PC-9 (cell line): Measurements from ENCODE around the gene LGALS7B. TPM values are rescaled to one million over a fixed set of nuclear protein-coding genes. Genes with fewer than 3 reads are reported as not detected.

Experiments used
- BruUV-seq: library from RNA; stranded (reverse); fragments of 400-500 nt; replicated peaks from 2 replicates; lab custom pipeline; 2021; lab: Mats Ljungman, UMichigan
- CTCF ChIA-PET: fragments of 300-600 bp; sonication (Branson Sonifier 250); formaldehyde crosslinking; loops from one replicate; lab custom pipeline; 2022; ENCODE audit warnings: antibody characterized with exemption; lab: Charles Lee
- POLR2A ChIA-PET: fragments of 300-600 bp; sonication (Branson Sonifier 250); formaldehyde crosslinking; loops from one replicate; lab custom pipeline; 2022; ENCODE audit warnings: antibody characterized with exemption; ENCODE audit not compliant: unreplicated experiment; lab: Charles Lee
- DNase-seq, 2 experiments: peaks; one replicate each; pipeline versions ENCODE4 v3.0.0 to v3.0.0-alpha.2; 2015 to 2022; ENCODE audit warnings: mixed read lengths in 1 of 2
- H2AFZ ChIP-seq: fragments of 200-600 bp; sonication (generic); 2 replicates; pipeline ENCODE4 v1.8.1; 2017; ENCODE audit warnings: antibody characterized with exemption
- H3F3A ChIP-seq: fragments of 200-600 bp; sonication (generic); 2 replicates; pipeline ENCODE4 v1.8.1; 2017; ENCODE audit warnings: antibody characterized with exemption, mild to moderate bottlenecking, low read depth; ENCODE audit not compliant: insufficient read depth
- H3K27ac ChIP-seq: fragments of 200-600 bp; sonication (generic); 2 replicates; pipeline ENCODE4 v1.6.1; 2016; ENCODE audit warnings: mixed run types
- H3K27me3 ChIP-seq: fragments of 200-600 bp; sonication (generic); 2 replicates; pipeline ENCODE4 v1.6.1; 2016; ENCODE audit warnings: low read depth, mixed run types; ENCODE audit not compliant: insufficient read depth
- H3K36me3 ChIP-seq: fragments of 200-600 bp; sonication (generic); 2 replicates; pipeline ENCODE4 v1.6.1; 2016; ENCODE audit warnings: low read depth, mixed run types
- H3K4me1 ChIP-seq: fragments of 200-600 bp; sonication (generic); replicated peaks from 2 replicates; pipeline ENCODE4 v1.6.1; 2016; ENCODE audit warnings: mixed run types; ENCODE audit not compliant: insufficient read depth
- H3K4me2 ChIP-seq: fragments of 200-600 bp; sonication (generic); 2 replicates; pipeline ENCODE4 v1.6.1; 2017; ENCODE audit warnings: mixed run types
- H3K4me3 ChIP-seq: fragments of 200-600 bp; sonication (generic); 2 replicates; pipeline ENCODE4 v1.6.1; 2016; ENCODE audit warnings: mixed run types
- H3K79me2 ChIP-seq: fragments of 200-600 bp; sonication (generic); 2 replicates; pipeline ENCODE4 v1.6.1; 2017; ENCODE audit warnings: low read depth, mixed run types
- H3K9me2 ChIP-seq: fragments of 200-600 bp; sonication (generic); 2 replicates; pipeline ENCODE4 v1.8.1; 2017; ENCODE audit warnings: mild to moderate bottlenecking; ENCODE audit not compliant: insufficient read depth
- H3K9me3 ChIP-seq: fragments of 200-600 bp; sonication (generic); 2 replicates; pipeline ENCODE4 v1.8.1; 2016; ENCODE audit warnings: low read depth; ENCODE audit not compliant: insufficient read depth
- H4K20me1 ChIP-seq: fragments of 200-600 bp; sonication (generic); 2 replicates; pipeline ENCODE4 v1.8.1; 2017; ENCODE audit not compliant: insufficient read depth
- EZH2 ChIP-seq: fragments of 200-600 bp; sonication (generic); IDR thresholded peaks from 2 replicates; pipeline ENCODE4 v1.8.0; 2017; ENCODE audit warnings: antibody characterized with exemption, low read depth
- intact Hi-C: fragments of 100-400 bp; cut with micrococcal nuclease; formaldehyde crosslinking; loops from one replicate; pipeline ENCODE4 v1.10.0; 2022; ENCODE audit not compliant: unreplicated experiment
- total RNA-seq: library from RNA; stranded (reverse); gene quantifications from 2 replicates; pipeline ENCODE4 v1.2.3, GENCODE V29; 2021
- TF ChIP-seq, protein P1 (sequence below): fragments of 200-600 bp; sonication (generic); conservative IDR thresholded peaks from 2 replicates; pipeline ENCODE4 v1.6.1; 2017; ENCODE audit warnings: mixed run types, antibody characterized with exemption, mild to moderate bottlenecking, moderate library complexity

LGALS7B gene
- total RNA-seq, 1 experiment from 2014 or later, result not detected

DNA sequence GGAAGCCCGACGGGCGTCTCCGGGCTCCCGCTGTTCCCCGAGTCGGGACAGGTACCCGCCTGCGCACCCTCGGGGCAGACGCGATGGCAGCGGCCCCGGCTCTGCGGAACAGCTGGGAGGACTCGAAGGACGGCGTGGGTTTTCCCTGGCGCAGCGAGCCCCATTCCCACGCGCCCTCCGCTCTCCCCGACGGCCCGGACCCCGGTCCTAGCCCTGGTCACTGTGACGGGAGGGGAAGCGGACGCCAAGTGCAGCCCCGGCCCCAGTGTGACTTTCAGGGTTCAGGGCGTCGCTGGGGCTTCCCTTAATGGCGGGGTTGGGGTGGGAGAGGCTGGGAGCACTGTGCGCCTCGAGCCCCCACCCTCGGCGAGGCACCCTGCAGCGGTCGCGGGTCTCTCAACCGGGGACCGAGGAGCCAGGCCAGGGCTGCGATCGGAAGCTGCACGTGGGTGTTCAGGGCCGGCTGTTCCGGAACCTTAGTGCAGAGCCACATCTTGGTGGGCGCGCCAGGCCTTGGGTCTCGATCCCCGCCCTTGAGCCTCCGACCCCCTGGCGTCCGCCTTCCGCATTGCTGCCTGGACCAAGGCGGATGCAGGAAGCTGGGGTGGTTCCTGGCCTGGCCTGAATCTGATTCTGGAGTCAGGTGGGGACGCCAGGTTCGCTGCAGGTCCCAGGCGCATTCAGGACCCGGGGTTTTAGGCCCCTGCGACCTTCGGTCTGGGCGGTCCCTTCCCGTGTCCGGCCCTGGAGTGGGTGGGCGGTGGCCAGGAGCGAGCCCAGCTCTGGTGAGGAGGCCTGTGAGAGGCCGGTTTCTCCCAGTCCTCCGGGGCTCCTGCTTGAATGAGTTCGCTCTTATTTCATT is 3.5 kb downstream of the LGALS7B start:
- TSS peak; percentile 86 for BruUV-seq
- Histone ChIP-seq H3F3A (no peaks in the 10 kb centered on the region; the same call in none of the 2 replicates), H3K4me3 (no peak overlapping the region), H3K4me1 (peaks cover 12% of the 10 kb centered on the region; the same call in 1 of the 2 replicates), H3K79me2 (no peaks in the 10 kb centered on the region), H3K27ac (peak overlapping the region; percentile 38; the same call in 1 of the 2 replicates), H3K4me2 (peak overlapping the region; percentile 40; the same call in 1 of the 2 replicates), H3K27me3 (no peaks in the 10 kb centered on the region), H4K20me1 (no peaks in the 10 kb centered on the region), H3K9me2 (no peaks in the 10 kb centered on the region), H2AFZ (no peak overlapping the region), H3K9me3 (no peaks in the 10 kb centered on the region), H3K36me3 (no peaks in the 10 kb centered on the region)
- POLR2A ChIA-PET, result interaction anchor here (0.8 kb wide), 1 partner anchor 39 kb away, joined by 7 read pairs; the partner anchor contains the start of gene ECH1
- DNase-seq, result no peak
- TF ChIP-seq, protein P1, sequence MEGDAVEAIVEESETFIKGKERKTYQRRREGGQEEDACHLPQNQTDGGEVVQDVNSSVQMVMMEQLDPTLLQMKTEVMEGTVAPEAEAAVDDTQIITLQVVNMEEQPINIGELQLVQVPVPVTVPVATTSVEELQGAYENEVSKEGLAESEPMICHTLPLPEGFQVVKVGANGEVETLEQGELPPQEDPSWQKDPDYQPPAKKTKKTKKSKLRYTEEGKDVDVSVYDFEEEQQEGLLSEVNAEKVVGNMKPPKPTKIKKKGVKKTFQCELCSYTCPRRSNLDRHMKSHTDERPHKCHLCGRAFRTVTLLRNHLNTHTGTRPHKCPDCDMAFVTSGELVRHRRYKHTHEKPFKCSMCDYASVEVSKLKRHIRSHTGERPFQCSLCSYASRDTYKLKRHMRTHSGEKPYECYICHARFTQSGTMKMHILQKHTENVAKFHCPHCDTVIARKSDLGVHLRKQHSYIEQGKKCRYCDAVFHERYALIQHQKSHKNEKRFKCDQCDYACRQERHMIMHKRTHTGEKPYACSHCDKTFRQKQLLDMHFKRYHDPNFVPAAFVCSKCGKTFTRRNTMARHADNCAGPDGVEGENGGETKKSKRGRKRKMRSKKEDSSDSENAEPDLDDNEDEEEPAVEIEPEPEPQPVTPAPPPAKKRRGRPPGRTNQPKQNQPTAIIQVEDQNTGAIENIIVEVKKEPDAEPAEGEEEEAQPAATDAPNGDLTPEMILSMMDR, result no peak
- TF ChIP-seq EZH2, result no peak
- CTCF ChIA-PET, result no interaction called here
- intact Hi-C loops, result no loop called here

DNA sequence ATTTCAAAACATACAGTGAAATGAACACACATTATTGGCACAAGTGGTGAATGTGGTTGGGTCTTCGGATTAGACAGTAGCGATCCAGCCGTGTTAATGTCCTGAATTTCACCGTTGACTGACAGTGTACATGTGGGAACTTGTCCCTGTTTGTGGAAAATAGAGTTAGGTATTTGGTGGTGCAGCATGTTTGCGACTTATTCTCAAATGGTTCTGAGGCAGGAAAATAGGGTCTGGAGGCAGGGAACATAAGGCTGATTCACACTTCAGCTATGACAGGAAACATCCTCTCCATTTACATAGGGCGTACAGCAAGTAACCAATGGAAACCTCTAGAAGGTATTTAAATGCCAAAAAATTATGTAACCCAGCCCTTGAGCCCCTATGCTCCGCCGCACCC is 4.2 kb downstream of the LGALS7B start:
- H3K9me2 ChIP-seq, result no peaks in the 10 kb centered on the region
- H3K4me2 ChIP-seq, result peak overlapping the region; percentile 40; the same call in 1 of the 2 replicates
- H2AFZ ChIP-seq, result no peak overlapping the region
- no peaks in the 10 kb centered on the region for H3K79me2 ChIP-seq
- H3K27me3 ChIP-seq, result no peaks in the 10 kb centered on the region
- CTCF ChIA-PET, result no interaction called here
- H3K36me3 ChIP-seq, result no peaks in the 10 kb centered on the region
- intact Hi-C loops, result no loop called here
- TF ChIP-seq, protein P1, result no peak
- TF ChIP-seq EZH2, result no peak
- H3K27ac ChIP-seq, result peak overlapping the region; percentile 38; the same call in 1 of the 2 replicates
- H4K20me1 ChIP-seq, result no peaks in the 10 kb centered on the region
- no peaks in the 10 kb centered on the region; the same call in none of the 2 replicates for H3F3A ChIP-seq
- no peak overlapping the region for H3K4me3 ChIP-seq
- POLR2A ChIA-PET, result interaction anchor here (0.6 to 0.8 kb wide), 3 partner anchors 38 to 486 kb away, joined by 4 to 10 read pairs (median 7); partner anchors contain the start of gene ECH1
- peaks cover 12% of the 10 kb centered on the region; the same call in 1 of the 2 replicates for H3K4me1 ChIP-seq
- no TSS peak for BruUV-seq
- DNase-seq, result peak; percentile 41 to 48
- no peaks in the 10 kb centered on the region for H3K9me3 ChIP-seq

DNA sequence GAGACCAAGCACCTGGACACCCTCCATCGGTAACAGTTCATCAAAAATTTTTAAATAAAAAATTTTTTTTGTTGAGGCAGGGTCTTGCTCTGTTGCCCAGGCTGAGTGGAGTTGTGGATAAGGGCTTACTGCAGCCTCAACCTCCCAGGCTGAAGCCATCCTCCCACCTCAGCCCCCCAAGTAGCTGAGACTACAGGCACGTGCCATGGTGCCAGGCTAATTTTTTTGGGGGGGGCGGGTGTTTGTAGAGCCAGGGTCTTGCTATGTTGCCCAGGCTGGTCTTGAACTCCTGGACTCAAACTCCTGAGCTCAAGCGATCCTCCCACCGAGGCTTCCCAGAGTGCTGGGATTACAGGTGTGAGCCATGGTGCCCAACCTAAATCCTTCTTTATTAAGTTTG is 4.7 kb downstream of the LGALS7B start:
- no peaks in the 10 kb centered on the region for H3K79me2 ChIP-seq
- H3K9me3 ChIP-seq, result no peaks in the 10 kb centered on the region
- no peak for DNase-seq
- peaks cover under 1% of the 10 kb centered on the region for H3F3A ChIP-seq
- no peaks in the 10 kb centered on the region for H3K9me2 ChIP-seq
- CTCF ChIA-PET, result no interaction called here
- no peak overlapping the region for H2AFZ ChIP-seq
- no peak for TF ChIP-seq EZH2
- TF ChIP-seq, protein P1, result no peak
- H3K4me1 ChIP-seq, result peaks cover 13% of the 10 kb centered on the region
- H3K4me3 ChIP-seq, result no peak overlapping the region
- intact Hi-C loops, result no loop called here
- no peak overlapping the region for H3K4me2 ChIP-seq
- no peaks in the 10 kb centered on the region for H3K36me3 ChIP-seq
- H3K27ac ChIP-seq, result no peak overlapping the region
- no peaks in the 10 kb centered on the region for H3K27me3 ChIP-seq
- no TSS peak for BruUV-seq
- POLR2A ChIA-PET, result interaction anchor here (0.6 kb wide), 2 partner anchors 51 to 486 kb away, joined by 4 to 10 read pairs; no protein-coding TSS in a partner anchor
- no peaks in the 10 kb centered on the region for H4K20me1 ChIP-seq
